Right ventricle myocardium inferior (tissue), 1 donor: ENCODE data around the gene ADGRB2. TPM values are rescaled to one million over a fixed set of nuclear protein-coding genes. Genes with fewer than 3 reads are reported as not detected.

Source experiments
- ATAC-seq: fragments of 200-7000 bp; cut with Tn5 transposase; one replicate; pipeline ENCODE4 v1.9.1; 2020; ENCODE audit warnings: mild to moderate bottlenecking, moderate library complexity
- DNase-seq: peaks from one replicate; pipeline ENCODE4 v3.0.0; 2021; ENCODE audit errors: missing footprints
- intact Hi-C: fragments of 100-400 bp; cut with DNase I; formaldehyde crosslinking; loops from one replicate; pipeline ENCODE4 v1.11.0; 2022
- total RNA-seq: library from RNA; stranded (reverse); fragmentation: NEBNext Ultra II Directional; extraction: Animal tissue kit (Norgen Biotek cat#: 25700); gene quantifications from one replicate; pipeline ENCODE4 v1.2.1, GENCODE V29; 2021
- donor health status: DM: no; HTN: yes; CAD: no; lungs with severe emphysema.

ADGRB2 gene
- total RNA-seq, 1 donor from 2014 or later: 16.1 TPM

DNA sequence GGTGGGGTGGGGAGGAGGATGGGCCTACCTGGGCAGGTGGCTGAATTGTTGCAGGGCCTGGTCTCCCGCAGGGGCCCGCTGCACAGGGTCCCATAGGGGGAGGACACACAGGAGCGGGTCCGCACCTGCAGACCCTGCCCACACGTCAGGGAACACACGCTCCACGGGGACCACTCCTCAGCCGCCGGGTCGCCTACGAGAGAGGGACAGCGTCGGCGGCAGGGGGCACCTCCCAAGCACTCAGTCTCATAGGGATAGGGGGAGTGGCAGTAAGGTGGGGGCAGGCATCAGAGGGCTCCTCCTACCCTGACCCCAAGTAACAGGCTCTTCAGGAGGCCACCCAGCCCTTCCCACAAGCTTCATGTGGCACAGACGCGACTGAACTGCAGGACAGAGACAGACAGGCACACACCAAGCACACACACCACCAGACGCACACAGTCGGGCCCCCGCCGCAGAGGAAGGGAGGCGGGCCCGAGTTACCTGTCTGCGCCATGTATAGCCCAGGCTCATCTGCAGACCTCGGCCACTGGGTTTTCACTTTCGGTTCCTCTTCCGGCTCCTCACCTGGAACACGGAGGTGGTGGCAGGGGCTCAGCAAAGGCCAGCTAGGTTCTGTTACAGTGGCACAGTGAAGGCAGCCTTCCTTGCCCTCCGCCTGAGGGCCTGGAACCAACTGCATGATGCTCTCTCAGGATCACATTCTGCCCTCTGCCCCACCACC is 19.8 kb downstream of the ADGRB2 start:
- ATAC-seq (no peak), DNase-seq (no peak)
- intact Hi-C loops: loop anchor here (2.0 kb wide), 1 partner anchor 82 kb away; no protein-coding TSS in a partner anchor

DNA sequence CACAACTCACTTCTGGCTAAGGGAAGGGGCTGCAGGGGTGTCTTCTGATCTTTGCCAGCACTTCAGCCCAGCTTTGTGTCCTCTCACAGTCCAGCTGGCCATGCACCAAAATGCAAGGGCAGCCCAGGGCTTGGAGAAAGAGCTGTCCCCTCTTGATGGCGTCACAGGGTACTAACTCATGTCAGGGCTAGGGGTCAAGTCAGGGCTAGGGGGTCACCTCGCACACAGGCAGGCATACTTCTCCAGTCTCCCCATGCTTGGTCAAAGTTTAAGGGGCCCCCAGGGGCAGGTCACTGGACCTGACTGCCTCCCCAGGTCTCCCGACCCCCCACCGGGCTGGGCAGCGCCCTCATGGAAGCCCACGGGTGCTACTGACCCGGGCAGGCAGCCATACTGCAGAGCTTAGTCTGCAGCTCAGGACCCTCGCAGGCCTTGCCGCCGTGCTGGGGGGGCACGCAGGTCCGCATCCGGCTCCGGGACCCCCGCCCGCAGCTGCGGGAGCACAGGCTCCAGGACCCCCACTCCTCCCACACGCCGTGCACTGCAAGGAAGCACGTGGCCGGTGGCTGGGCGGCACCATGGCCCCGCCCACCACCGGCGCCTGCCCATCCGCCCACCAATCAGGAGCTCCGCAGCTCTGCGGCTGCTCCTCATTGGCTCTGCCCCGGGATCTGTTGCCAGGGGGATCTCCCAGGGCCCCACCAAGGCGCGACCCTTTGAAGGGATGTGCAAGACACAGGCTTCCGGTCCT is 21.5 kb downstream of the ADGRB2 start:
- intact Hi-C loops: no loop called here
- ATAC-seq (no peak), DNase-seq (no peak)

DNA sequence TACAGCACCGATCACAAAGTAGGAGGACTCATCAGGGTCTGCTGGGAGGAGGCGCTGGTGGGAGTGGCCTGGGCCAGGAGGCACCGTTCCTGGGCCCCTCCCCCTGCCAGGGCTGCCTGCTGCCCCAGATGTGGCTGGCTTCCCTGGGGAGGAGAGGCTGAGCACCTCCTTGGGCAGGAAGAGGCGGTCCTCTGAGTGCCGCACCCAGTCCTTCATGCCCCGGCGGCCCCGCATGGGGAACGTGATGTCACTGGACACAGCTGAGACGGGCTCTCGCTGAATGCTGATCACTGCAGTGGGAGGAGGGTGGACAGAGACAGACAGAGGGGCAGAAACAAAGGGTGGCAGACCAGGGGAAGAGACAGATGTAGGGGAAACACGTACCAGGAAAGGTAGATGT is 24.8 kb downstream of the ADGRB2 start:
- intact Hi-C loops: no loop called here
- DNase-seq (no peak), ATAC-seq (no peak)

DNA sequence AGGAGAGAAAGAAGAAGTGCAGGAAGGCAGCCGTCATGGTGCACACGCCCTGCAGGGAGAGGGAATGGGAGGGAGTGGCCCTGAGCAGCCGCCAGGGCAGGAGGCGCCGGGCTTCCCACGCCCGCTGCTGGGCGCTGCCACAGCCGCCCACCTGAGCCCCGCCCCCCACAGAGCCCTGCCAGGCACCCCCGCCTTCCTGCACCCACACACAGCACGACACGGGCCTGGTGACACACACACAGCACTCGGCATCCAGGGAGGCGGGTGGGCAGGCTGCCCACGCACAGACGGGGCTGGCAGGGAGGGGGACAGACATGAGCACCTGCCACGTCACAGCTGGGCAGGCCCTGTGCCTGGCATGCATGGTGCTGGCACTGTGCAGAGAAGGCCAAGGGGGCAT is 27.5 kb downstream of the ADGRB2 start:
- ATAC-seq: no peak
- intact Hi-C loops: no loop called here
- DNase-seq: no peak

DNA sequence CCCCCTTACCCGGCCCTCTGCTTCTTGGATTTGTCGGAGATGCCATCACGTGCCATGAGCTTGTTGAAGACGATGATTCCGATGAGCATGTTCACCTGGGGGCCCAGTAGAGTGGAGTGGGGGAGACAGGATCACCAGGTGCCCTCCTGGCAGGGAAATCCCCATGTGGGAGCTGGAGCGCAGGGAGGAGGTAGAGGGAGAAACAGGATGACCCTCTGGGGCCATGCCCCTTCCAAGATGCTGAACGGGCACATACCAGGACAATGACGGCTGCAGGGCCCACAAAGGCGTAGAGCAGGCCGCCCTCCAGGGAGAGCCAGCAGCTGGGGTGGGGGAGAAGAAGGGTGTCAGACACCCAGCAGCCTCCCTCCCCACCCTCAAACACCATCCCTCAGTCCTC is 28.6 kb downstream of the ADGRB2 start:
- no peak for ATAC-seq
- intact Hi-C loops: no loop called here
- peak; percentile 9 for DNase-seq

DNA sequence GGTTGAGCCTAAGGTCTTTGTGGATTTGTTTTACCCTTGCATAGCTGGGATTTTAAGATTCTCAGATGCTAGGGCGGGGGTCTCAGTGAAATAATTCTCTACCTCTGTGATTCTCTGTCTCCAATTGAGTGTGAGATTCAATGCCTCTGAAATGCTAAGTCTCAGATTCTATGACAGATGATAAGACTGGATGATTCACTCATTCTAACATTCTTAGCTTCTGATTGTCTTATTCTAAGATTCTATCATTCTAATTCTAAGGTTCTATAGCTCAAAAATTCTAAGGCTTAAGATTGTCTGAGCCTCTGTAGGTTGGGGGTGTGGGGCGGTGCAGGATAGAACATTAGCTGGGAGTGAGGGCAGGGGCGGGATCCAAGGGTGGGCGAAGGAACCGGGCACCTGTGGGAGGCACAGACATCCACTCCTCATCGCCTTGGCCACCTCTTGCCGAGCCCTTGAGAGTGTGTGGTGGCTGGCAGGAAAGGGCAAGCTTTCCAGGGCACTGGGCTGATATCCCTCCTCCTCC is 29.5 kb downstream of the ADGRB2 start:
- DNase-seq (peak; percentile 33), ATAC-seq (no peak)
- intact Hi-C loops: no loop called here

DNA sequence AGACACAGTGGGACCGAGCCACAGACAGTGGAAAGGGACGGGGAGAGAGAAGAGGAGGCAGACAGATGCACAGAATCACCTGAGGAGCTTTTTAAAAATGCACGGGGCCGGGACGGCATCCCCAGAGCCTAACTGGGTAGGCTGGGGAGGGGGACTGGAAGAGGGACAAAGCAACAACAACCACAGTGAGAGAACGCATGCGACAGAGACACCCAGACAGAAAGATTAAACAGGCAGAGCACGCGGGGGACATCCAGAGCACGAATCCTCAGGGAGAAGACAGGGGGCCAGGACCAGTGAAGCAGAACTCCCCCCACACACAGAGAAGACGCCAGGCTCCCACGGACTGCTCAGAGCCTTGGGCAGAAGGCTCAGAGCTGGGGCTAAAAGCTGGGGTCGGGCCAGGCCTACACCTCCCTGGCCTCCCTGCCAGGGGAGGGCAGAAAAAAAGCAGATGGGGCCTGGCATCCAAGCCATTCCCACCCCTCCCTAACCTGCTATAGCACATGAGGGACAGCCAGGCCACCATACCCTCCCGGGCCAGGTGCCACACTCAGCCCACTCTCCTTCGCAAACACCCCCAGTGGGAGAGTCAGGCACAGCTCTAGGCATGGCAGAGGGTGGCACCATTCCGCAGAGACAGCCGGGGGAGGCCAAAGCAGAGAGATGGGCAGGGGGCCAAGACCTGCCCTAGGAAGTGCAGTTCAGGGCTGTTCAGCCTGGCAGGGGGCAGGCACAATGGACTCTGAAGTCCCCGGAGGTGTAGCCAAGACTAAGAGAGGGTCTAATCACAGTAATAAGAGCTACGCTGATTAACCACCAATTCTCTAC is 30.5 kb downstream of the ADGRB2 start:
- intact Hi-C loops: no loop called here
- no peak for ATAC-seq
- no peak for DNase-seq

DNA sequence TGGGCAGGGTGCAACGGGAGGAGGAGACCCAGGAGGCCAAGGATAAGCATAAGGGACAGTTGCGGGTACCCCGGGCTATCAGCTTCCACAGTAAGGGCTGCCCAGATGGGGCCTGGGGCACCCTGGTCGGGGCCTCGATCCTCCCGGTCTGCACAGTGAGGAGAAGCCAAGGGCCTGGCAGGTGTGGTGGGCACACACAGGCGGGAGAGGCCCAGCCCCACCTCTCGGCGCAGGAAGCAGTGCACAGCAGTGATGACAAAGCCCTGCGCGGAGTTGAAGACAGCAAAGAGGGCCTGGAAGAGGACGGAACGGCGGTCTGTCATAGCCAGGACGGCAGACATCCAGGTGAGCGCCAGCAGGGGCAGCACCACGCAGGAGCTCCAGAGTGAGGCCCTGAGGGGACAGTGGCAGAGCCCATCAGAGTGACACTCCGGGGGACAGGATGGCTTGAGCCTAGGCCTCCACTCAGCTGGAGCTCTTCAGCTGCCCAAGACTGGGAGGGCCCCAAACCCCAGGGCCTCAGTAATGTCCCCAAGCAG is 31.3 kb downstream of the ADGRB2 start:
- intact Hi-C loops: no loop called here
- no peak for DNase-seq
- no peak for ATAC-seq

DNA sequence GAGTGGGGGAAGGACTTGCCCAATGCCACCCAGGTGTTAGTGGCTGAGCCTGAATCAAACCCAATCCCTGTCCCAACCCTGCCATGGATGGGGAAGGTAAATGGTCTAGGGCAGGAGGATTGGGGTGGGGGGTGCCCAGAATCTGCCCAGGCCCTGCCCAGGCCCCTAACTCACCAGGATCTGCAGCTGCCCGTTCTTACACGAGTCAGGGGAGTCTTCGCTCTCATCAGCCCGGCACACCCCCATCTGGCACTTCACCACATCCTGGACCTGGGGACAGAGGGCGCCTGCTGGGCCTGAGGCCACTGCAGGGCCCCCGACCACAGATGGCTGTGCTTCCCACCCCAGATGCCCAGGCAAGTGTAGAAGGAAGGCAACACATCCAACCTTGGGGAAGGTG is 31.8 kb downstream of the ADGRB2 start:
- DNase-seq (no peak), ATAC-seq (no peak)
- intact Hi-C loops: no loop called here

DNA sequence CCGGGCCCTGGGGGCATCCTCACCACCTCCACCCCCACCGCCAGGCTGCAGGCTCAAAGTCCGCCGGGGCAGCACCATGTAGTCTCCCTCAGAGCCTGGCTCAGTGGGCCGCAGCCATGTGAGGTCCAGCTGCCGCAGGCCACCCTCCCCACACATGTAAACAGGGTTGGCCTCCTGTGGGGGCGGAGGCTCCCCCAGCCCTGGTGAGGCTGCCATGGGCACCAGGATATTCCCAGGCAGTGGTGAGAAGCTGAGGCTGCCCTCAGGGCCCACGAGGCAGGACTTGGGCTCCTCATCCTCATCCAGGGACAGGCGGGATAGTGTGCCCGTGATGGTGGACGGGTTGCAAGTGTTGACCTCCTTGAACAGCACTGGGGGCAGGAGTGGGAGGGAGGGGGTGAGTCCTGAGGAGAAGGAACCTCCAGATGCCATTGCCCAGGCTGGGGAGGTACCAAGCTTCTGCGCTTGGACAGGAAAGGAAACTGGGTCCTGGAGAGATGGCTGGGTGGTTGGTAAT is 33.0 kb downstream of the ADGRB2 start:
- intact Hi-C loops: no loop called here
- DNase-seq (peak; percentile 65), ATAC-seq (no peak)

DNA sequence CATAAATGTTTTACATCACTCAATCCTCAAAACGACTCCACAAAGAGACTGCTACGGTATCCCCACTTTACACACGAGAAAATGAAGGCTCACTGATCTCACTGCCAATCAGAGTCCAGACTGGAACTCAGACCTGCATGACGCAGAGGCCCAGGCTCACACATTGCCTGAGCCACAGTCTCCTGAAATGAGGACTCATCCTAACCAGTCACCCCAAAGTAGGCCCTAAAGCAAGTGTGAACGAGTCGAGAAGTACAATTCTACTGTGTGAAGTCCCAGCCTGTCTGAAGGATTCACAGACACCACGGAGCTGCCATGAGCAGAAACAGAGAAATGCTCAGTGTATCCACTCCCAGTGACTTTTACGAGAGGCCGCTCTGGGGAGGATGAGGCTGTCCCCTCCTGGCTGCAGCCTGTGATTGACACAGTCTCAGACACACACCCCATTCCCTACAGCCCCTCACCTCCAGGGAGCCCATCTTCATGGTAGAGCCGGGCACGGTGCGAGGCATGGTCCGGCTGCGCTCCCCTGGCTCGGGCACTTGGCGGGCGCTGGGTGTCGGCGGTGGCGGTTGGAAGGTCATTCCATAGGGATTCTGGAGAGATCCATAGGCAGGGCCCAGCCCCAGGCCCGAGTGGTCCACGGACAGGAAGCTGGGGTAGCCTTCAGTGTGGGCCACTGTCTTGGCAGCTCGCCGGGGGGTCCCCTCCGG is 33.6 kb downstream of the ADGRB2 start:
- intact Hi-C loops: no loop called here
- ATAC-seq: no peak
- DNase-seq: no peak

DNA sequence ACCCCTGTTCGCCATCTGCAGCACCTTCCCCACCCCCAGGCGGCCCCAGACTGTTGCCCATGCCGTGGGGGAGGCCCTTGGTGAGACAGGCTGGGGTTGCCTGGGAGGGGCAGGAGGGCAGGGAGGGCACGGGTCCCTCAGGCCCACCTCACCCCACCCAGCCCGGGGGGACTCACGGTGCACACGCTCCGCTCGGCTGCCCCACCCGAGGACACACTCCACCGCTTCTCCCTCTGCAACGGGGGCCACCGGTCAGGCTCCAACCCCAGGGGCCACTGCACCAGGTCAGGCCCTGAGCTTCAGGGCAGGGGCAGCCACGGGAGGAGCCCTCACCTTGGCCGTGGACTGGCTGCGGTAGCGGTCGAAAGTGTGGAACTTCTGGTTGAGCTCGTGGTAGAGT is 36.3 kb downstream of the ADGRB2 start:
- DNase-seq: no peak
- no peak for ATAC-seq
- intact Hi-C loops: no loop called here

DNA sequence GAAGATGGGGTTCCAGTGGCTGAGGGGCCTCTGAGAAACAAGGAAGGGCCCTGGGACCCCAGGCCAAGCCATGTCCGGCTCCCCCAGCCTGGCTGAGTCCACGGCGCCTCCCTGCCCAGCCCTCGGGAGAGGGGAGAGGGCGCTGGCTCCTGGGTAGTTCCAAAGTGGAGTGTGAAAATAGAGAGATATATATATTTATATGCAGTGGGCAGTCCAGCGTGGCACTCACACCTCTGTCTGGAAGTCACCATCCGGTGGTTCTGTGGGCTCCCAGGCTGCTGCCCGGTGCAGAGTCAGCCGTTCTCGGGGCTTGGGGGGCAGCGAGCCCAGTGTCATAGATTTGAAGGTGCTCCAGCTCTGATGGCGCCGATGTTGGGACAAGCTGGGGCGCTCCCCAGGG is 36.9 kb downstream of the ADGRB2 start:
- ATAC-seq: no peak
- intact Hi-C loops: no loop called here
- DNase-seq: peak; percentile 30

DNA sequence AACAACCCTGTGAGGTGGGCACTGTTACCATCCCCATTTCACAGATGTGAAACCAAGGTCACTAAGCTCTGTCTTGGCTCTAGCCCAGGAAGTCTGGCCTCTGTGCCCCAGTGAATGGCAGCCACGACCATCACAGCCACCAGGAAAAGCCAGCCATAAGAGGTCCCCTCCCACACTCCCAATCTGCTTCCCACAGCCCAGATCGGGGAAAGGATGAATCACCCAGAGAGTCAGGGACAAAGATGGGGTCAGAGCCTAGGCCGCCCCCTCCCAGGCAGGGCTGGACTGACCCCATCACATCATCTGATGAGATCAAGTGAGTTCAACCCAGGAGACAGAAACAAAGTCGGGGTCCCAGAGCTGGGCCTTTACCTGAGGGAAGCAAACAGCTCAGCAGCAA is 37.4 kb downstream of the ADGRB2 start:
- ATAC-seq (no peak), DNase-seq (no peak)
- intact Hi-C loops: no loop called here

DNA sequence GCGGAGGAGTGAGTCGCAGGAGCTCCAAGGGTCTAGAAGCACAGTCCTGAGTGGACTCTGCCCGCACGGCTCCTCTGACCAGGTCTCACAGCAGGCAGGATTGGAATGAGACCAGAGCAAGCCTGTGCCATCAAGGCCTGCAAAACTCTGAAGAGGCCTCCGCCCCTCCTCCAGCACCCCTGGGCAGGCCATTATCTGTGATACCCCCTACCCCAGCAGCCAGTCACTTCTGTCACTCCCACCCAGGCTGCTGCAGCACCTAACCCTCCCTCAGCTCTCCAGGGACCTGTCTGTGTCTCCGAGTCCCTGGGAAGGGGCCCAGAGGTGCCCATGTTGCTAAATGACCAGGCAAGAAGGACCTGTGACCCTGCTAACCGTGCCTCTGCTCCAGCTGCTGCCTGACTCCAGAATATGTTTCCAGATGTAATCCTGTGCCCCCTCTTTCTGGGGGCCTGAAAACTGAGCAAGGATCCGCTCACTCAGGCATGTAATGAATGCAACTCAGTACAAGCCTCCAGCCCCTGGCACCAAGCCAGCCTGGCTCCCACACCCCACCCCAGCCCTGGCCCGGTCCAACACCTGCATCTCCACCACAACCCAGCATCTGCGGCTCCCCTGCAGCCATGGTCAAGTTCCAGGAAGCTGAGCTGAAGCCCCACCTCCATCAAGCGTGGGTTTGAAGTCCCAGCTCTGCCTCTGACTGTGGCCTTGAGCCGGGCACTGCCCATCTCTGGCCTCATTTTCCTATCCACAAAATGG is 38.2 kb downstream of the ADGRB2 start:
- ATAC-seq: no peak
- peak; percentile 35 for DNase-seq
- intact Hi-C loops: no loop called here

DNA sequence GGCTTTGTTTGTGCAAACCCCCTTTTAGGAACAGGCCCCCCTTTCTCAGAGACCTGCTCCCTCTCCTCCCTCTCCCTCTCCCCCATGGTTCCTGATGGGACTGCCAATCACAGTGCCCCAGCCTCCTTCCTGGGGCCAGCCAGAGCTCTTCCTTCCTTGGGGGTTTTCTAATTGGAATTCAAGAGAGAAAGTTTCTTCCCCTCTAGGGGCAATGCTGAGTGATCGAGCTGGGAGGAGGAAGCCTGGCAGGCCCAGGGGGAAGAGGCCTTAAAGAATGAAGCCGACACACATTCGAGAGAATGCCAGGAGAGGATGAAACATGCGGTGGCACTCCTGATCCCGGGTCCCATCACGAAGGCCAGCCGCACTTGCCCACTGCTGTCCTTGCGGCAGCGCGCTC is 39.0 kb downstream of the ADGRB2 start:
- intact Hi-C loops: no loop called here
- no peak for ATAC-seq
- peak; percentile 32 for DNase-seq

DNA sequence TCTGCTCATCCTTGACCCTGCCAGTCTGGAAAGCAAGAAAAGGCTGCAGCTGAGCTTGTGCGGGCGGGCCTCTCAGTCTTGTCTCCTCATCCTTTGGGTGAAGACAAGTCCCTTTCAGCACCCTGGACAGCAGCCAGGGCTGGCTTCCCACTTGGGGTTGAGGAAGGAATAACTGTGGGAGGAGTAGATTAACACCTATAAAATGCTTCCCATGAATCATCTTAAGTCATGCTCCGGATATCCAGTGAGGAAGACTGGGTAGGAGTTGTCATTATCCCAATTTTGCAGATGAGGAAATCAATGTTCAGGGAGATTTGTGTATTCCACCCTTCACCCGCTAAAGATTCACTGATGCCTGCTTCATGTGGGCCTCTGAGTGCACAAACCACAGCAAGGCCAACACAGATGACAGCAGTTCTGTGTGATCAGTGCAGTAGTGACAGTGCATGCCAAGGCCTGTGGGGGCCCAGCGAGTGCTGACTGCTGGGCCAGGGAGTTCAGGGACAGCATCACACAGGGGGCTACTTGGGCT is 40.2 kb downstream of the ADGRB2 start:
- DNase-seq: peak; percentile 82
- intact Hi-C loops: no loop called here
- no peak for ATAC-seq
